ENCODE results near the gene STAT3.

Gene STAT3

DNA sequence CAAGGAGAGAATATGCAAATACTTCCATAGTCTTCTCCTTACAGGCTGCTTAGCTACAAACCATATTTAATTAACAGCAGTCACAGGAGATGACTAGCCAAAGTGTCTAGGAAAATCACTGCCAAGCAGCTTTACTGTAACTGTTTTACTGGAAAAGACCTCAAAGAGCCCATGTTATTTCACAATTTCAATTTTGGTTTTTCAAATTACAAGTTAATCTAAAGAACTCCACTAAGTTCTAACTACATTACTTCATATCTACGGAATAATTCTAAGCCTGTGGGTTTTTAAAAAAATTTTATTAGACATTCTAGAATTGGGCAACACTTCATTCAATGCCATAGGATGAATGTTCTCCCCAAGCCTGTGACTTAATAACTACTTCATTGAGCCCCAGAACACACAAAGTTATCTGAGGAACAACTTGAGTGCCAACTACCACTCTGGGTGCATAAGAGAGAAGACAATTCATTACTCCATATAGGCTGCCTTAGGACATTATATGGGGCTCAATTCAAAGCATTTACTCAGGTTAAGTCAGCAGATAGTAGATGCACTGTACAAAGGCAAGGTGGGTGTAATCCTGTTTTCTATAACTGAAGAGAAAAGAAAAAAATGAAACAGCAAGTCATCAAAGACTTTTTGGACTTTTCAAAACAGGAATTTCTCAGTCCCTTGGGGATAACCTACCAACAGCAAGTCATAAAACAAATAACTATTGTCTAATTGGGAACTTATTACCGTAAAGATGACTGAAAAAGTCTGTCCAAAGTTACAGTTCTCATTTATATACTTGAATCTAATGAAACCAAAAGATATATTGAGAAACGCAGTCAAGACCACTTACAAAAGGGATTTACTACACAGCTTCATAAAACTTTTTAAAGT is 33.0 kb downstream of the STAT3 start:
- no peak for DNase-seq

DNA sequence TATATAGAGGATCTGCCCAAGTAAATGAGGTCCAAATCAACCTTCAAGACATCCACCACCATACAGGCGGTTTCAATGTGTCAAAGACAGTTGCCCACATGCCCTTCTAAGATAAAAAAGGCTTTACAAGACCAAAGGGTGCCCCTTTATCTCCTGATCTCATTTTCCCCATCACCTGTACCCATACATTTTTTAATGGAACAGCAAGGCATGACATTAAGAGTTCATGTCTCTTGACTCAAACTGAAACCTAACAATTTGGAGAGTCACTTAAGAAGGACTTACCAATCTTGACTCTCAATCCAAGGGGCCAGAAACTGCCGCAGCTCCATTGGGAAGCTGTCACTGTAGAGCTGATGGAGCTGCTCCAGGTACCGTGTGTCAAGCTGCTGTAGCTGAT is 40.1 kb downstream of the STAT3 start:
- no peak for DNase-seq

DNA sequence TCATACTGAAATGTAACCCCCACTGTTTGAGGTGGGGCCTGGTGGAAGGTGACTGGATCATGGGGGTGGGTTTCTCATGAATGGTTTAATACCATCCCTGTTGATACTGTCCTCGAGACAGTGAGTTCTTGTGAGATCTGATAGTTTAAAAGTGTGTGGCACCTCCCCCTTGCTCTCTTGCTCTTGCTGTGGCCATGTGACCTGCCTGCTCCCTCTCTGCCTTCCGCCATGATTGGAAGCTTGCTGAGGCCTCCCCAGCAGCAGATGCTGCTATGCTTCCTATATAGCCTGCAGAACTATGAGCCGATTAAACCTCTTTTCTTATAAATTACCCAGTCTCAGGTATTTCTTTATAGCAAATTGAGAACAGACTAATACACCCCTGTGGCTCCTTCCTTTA is 40.6 kb downstream of the STAT3 start:
- DNase-seq = no peak

DNA sequence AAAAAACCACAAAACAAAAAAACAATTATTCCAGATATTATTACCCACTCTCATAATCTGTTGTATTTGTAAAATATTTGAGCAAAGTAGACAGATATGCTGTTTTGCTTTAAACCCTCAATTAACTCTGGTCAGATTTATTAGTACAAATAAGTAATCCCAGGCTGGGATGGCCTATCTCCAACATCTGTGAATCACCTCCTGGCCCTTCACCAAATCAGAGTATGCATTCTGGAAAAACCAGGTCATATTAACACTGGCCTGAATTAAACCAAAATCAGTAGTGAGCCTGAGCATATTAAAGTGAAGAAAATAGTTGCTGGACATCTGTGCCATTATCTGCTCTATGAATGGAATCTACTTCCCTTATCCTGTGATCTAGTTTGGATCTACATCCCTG is 41.0 kb downstream of the STAT3 start:
- DNase-seq = no peak

- DNase-seq = peak in 1 of 56 donors; percentile 6
These were observed 41.8 kb downstream of the STAT3 start for GRCh38 chr17:42346481-42346880.

DNA sequence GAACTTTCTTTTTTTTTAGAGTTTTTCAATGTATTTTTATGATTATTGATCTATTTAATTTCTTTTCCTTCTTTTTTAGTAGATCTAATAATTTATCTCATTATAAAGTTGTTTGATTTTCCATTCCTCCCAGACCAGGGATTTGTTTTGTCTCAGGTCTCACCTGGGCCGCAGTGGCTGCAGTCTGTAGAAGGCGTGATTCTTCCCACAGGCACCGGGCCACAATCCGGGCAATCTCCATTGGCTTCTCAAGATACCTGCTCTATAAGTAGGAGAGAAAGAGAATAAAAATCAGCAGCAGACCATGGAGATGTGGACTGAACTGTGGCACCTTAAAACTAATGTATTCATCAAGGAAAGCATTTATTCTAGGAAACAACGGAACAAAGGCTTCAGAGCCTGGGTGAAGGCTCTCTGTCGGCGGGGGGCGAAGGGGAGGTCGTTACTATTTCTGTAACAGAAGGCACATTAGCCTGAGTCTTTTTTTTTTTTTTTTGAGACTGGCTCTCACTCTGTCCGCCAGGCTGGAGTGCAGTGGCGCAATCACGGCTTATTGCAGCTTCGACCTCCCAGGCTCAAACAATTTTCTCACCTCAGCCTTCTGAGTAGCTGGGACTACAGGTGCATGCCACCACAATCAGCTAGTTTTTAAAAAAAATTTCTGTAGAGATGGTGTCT is 42.7 kb downstream of the STAT3 start:
- DNase-seq = no peak

DNA sequence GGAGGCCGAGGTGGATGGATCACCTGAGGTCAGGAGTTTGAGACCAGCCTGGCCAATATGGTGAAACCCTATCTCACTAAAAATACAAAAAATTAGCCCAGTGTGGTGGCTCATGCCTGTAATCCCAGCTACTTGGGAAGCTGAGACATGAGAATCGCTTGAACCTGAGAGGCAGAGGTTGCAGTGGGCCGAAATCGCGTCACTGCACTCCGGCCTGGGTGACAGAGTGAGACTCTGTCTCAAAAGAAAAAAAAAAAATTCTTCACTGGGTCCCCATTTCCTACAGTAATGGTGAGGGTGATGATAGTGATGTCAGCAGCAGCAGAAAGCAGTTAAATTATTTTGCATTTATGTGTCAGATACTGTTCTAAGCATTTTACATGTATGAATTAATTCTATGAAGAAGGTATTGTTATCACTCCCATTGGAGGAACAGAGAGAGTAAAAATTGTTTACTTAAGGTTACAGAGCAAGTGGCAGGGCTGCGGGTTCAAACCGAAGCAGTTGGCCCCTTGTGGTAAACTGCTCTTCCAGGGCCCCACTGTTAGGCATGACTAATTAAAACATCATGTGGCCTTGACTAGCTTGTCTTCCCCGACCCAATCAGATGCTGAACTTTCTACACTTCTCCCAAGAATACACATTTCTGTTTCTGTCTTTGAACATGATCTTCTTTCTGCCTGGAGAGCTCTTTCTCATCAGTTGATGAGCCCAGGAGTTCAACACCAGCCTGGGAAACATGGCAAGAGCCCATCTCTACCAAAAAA is 45.8 kb downstream of the STAT3 start:
- DNase-seq = no peak

GRCh38 chr17:42341568-42341967 is 46.7 kb downstream of the STAT3 start:
- no peak for DNase-seq

DNA sequence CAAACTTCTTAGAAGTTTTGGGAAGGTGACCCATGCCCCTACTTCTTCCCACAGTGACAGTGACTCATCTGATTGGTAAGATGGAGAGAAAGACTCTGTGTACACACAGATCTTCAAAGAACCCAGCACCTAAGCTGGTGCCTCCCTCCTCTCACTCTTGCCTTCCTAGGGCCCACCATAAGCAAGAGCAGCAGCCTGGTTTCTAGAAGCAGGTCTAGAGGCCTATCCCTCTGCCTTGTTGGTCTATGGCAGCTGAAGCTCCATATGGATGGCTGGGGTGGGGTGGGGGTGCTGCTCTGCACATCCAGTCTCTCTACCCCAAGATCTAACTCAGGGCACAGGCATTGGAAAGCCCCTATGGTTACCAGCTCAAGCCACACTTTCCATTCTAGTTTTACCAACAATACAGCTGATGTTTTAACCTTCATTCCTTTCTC is 47.5 kb downstream of the STAT3 start:
- no peak for DNase-seq

DNA sequence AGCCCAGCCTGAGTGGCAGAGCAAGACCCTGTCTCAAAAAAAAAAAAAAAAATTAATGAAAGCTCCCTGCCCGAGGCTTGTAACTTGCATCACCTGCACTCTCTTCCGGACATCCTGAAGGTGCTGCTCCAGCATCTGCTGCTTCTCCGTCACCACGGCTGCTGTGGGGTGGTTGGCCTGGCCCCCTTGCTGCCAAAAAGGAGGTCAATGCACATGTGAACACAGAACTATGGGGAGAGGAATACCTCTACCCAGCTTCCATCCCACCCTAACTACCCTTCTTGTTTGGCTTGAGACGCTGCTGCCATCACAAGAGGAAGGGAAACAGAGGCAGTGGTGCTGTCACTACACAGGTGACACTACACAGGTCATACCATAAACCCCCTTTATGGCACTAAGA is 49.0 kb downstream of the STAT3 start:
- no peak for DNase-seq

DNA sequence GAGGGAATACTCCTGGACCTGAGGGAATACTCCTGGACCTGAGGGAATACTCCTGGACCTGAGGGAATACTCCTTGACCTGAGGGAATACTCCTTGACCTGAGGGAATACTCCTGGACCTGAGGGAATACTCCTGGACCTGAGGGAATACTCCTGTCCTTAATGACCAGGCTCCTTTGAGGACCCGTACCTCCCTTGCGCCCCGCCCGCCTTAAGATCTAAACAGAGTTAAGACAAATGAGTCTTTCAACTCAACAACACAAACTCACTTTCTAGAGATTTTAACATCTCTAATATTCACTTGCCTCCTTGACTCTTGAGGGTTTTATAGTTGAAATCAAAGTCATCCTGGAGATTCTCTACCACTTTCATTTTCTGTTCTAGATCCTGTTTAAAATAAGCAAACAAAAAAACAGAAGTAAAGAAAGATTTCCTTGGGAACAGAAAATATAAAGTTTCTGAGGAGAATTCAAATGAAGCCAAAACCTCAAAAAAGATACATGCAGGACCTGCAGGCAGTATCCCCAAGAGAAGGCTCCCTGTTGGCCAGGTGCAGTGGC is 49.7 kb downstream of the STAT3 start:
- DNase-seq = no peak

DNA sequence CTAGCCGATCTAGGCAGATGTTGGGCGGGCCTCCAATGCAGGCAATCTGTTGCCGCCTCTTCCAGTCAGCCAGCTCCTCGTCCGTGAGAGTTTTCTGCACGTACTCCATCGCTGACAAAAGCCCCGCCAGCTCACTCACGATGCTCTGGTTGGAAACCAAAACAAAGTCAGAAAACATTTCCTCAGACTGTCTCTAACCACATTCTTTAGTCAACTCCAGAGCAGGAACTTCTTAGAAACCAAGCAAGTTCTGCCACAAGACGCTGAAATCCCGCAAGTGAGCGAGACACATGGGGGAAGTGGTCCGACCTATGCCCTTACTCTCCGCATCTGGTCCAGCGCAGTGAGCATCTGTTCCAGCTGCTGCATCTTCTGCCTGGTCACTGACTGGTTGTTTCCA is 50.8 kb downstream of the STAT3 start:
- peak in 1 of 56 donors; percentile 4 for DNase-seq

GRCh38 chr17:42334677-42335076 is 53.6 kb downstream of the STAT3 start:
- DNase-seq = no peak

GRCh38 chr17:42333053-42333452 is 55.2 kb downstream of the STAT3 start:
- no peak for DNase-seq

DNA sequence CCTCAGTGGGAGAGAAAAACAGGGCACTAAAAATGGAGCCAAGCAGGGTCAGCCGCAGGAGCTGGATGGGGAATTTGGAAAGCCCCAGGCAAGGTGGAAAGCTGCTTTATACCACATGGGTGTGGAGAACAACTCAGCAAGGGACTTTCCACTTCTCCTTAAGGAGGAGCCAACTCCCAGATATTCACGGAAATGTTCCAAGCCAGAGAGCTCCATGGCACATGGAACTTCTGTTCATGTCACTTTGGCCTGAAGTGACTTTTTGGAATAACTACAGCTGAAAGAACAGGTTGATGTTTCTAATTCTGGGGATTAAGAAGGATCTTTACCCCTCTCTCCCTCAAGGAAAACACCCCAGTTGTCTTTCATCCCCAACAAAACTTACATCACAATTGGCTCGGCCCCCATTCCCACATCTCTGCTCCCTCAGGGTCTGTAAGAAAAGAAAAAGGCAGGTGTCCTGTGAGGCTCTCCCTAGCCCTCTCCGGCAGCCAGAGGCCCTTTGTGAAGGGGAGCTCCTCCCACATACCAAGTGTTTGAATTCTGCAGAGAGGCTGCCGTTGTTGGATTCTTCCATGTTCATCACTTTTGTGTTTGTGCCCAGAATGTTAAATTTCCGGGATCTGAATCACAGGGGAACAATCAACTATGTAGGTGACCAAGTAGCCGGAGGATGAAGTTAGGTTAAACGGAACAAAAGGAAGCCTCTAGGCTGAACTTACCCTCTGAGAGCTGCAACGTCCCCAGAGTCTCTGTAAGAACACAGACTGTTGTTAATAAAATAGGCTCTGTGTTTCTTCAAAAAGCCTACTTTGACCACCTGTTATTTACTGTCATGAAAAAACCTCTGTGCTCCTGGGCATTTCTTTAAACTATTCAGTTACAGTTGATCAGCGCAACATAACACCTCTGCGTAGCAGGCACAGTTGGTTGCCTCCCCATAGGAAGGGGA is 58.9 kb downstream of the STAT3 start:
- peak in 4 of 56 donors; percentile 8 to 21 (median 16) for DNase-seq

GRCh38 chr17:42325026-42325425 is 63.2 kb downstream of the STAT3 start:
- DNase-seq = no peak

GRCh38 chr17:42323268-42323773 is 64.9 kb downstream of the STAT3 start:
- DNase-seq = no peak

GRCh38 chr17:42322382-42323267 is 65.6 kb downstream of the STAT3 start:
- peak in 54 of 56 donors; percentile 13 to 97 (median 76) for DNase-seq

DNA sequence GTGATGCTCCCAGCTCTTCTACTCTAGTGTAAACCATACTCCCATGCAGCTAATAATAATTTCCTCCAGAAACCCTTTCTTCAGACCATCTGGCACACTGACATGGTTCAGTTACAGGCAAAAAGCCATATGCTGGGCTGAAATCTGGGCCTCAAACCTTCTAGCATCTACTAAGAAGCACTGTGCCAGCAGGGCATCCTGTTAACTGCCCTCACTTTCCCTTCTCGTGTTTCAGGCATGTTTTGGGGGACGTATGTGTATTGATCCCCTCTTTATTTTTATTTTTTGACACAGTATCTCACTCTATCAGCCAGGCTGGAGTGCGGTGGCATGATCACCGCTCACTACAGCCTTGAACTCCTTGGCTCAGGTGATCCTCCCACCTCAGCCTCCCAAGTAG is 66.7 kb downstream of the STAT3 start:
- DNase-seq = no peak

Data from amygdala (tissue), 56 donors.